ENCODE data around the gene SASH1.

DNA sequence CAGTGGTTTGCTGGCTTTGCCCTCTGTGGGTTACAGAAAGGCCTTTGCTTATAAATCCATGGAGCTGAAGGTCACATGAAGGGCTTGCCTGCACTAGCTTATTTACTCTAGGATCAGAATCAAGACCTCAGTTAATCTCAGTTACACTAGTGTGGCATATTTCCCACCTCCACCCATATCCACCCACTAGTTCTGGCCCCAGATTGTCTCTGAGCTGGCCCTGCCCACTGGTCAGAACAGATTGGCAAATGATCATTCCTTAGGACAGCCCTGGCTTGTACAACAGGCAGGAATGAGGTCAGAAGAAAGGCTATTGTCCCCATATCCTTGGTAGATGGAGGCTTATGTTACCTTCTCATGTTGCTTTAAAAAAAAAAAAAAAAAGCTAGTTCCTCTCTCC is 33.3 kb upstream of the SASH1 start:
- TF ChIP-seq KDM1A (IDR thresholded peaks at IDR 0.05) (no peak), DPF2 (IDR thresholded peaks at IDR 0.05) (no peak), MYC (IDR thresholded peaks at IDR 0.05; ENCODE audit: low read depth, low read length) (no peak), MYC (CRISPR knock-in tag; IDR thresholded peaks at IDR 0.05; ENCODE audit: borderline replicate concordance, low read depth) (no peak), HDAC6 (IDR thresholded peaks at IDR 0.05; ENCODE audit: low read depth, low read length) (no peak), EZH2 (IDR thresholded peaks at IDR 0.05; ENCODE audit: borderline replicate concordance, low read depth, low read length) (no peak), ZNF224 (CRISPR knock-in tag; IDR thresholded peaks at IDR 0.05) (no peak), POLR2A (conservative IDR thresholded peaks at IDR 0.05) (no peak), POLR2AphosphoS2 (IDR thresholded peaks at IDR 0.05; ENCODE audit: low read length) (no peak), TARDBP (IDR thresholded peaks at IDR 0.05) (no peak), ZNF644 (tag; IDR thresholded peaks at IDR 0.05; ENCODE audit: low read depth) (no peak)
- TF ChIP-seq, protein P1, sequence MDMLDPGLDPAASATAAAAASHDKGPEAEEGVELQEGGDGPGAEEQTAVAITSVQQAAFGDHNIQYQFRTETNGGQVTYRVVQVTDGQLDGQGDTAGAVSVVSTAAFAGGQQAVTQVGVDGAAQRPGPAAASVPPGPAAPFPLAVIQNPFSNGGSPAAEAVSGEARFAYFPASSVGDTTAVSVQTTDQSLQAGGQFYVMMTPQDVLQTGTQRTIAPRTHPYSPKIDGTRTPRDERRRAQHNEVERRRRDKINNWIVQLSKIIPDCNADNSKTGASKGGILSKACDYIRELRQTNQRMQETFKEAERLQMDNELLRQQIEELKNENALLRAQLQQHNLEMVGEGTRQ (CRISPR knock-in tag; IDR thresholded peaks at IDR 0.05) = no peak
- TF ChIP-seq, protein P2, sequence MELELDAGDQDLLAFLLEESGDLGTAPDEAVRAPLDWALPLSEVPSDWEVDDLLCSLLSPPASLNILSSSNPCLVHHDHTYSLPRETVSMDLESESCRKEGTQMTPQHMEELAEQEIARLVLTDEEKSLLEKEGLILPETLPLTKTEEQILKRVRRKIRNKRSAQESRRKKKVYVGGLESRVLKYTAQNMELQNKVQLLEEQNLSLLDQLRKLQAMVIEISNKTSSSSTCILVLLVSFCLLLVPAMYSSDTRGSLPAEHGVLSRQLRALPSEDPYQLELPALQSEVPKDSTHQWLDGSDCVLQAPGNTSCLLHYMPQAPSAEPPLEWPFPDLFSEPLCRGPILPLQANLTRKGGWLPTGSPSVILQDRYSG (tag; conservative IDR thresholded peaks at IDR 0.05; ENCODE audit: low read depth) = no peak
- TF ChIP-seq, protein P3, sequence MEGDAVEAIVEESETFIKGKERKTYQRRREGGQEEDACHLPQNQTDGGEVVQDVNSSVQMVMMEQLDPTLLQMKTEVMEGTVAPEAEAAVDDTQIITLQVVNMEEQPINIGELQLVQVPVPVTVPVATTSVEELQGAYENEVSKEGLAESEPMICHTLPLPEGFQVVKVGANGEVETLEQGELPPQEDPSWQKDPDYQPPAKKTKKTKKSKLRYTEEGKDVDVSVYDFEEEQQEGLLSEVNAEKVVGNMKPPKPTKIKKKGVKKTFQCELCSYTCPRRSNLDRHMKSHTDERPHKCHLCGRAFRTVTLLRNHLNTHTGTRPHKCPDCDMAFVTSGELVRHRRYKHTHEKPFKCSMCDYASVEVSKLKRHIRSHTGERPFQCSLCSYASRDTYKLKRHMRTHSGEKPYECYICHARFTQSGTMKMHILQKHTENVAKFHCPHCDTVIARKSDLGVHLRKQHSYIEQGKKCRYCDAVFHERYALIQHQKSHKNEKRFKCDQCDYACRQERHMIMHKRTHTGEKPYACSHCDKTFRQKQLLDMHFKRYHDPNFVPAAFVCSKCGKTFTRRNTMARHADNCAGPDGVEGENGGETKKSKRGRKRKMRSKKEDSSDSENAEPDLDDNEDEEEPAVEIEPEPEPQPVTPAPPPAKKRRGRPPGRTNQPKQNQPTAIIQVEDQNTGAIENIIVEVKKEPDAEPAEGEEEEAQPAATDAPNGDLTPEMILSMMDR (IDR thresholded peaks at IDR 0.05 in 2 of 3, conservative IDR thresholded peaks at IDR 0.05 in 1 of 3; ENCODE audit: insufficient read depth in 2 of 3, low read depth in 1 of 3, low read length in 3 of 3) = no peak
